Erythroblast (primary cell): ENCODE results near the gene PITPNM1.

Experiments
- DNase-seq, 2 experiments: peaks; one replicate each; lab custom pipeline; 2025; lab: John Stamatoyannopoulos, UW
- GATA1 ChIP-seq: IDR thresholded peaks from 2 replicates; pipeline ENCODE4 v1.6.1; 2011; ENCODE audit warnings: low read depth, mild to moderate bottlenecking, control low read depth, low read length, moderate library complexity
- POLR2A ChIP-seq: IDR thresholded peaks from 2 replicates; pipeline ENCODE4 v1.6.1; 2011; ENCODE audit warnings: mild to moderate bottlenecking, low read length

PITPNM1 gene

GRCh38 chr11:67534070-67534679, 29.0 kb upstream of the PITPNM1 start:
- DNase-seq, result peak; percentile 38 to 39
- no peak for TF ChIP-seq POLR2A
- TF ChIP-seq GATA1, result no peak

DNA sequence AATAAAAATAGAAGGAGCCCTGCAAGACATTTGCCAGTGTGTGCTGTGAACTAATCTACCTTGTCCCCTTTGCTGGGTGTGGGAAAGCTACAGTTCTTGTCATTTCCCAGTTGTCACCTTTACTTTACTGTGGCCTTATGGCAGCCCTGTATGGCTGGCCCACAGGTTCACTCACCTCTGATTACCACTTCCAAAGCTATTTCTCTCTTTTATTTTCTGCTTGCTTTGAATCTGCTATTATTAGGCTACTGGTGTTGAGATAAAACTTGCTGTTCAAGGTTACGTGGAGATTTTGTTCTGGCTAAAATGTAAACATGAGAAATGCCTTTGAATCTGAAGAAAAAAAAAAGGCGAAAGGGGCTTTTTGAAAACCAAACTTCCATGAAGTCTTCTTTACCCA, 27.7 kb upstream of the PITPNM1 start:
- DNase-seq, result no peak
- no peak for TF ChIP-seq POLR2A
- TF ChIP-seq GATA1, result no peak

- TF ChIP-seq GATA1, result no peak
- no peak for TF ChIP-seq POLR2A
- no peak for DNase-seq
These were observed 25.1 kb upstream of the PITPNM1 start for GRCh38 chr11:67530282-67530592.

GRCh38 chr11:67528376-67528775, 23.2 kb upstream of the PITPNM1 start:
- no peak for TF ChIP-seq POLR2A
- no peak for DNase-seq

DNA sequence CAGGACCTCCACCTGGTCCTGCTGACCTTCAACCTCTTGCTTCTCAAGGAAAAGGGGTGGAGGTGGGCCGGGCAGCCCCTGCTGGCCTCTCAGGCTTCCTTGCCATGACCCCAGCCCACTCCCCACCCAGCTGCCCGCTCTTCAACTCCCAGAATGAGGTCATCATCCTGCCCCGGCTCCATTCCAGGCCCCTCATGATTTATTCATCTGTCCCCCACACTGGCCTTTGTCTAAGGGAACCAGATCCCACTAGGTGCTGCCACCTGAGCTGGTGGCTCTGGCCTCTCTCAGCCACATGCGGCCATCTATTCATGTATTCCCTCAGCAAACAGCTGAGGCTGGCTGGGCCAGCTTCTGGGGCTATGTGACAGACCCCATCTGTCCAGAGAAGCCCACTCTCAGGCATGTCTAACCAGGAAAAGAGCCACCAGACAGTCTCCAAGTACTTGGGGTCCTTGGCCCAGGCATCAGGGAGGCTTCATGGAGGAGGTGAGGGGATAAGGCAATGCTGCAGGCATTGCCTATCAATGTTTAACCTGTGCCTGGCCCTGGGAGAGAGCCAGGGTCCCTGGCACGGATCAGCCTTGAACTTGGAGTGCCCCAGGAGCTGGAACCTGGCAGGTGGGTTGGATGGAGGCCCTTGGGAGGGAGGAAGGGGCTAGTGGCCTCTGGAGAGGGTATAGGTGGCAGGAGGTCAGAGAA, 20.3 kb upstream of the PITPNM1 start:
- no peak for DNase-seq
- TF ChIP-seq POLR2A (no peak), GATA1 (no peak)

GRCh38 chr11:67524480-67524808, 19.3 kb upstream of the PITPNM1 start:
- no peak for DNase-seq
- no peak for TF ChIP-seq GATA1
- TF ChIP-seq POLR2A, result no peak

DNA sequence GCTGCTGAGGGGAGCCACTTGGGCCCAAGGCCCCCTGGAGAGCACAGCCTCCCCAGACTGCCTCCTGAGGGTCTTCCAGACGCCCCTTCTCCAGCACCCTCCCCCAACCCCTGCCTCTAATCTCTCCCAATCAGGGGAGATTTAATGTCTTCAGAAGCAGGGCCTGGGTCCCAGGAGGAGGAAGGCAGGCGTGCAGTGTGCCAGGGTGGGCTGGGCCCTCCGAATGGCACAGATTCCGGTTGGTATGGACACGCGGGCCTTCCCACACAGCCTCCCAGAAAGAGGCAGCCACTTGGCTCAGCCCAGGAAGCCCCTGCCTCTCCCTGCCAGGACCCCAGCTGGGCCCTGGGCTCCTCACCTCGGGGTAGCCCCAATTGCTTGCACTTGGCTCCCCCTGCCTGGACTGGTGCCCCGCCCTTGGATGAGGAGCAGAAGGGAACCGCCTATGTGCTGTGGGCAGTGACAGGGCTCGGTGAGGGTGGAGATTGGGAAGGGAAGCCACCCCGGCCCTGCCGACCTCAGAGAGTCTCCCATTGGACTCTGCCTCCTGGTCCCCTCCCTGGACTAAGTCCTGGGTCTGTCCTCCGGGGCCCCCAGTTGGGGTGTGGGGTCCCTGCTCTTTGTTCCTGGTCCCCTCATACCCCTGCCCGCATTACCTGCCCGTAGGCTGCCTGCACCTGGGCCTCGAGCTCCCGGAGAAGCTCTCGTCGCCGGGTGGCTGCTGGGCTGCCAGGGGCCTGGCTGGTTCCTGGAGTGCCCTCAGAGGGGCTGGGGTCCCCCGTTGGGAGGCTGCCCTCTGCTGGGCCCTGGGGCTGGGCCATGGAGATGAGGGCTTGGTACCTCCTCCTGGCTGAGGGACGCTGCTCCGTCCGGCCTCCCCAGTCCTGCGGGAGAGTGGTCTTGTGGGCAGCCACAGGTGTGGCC, 18.7 kb upstream of the PITPNM1 start:
- DNase-seq, result no peak
- TF ChIP-seq POLR2A, result no peak
- TF ChIP-seq GATA1, result no peak

DNA sequence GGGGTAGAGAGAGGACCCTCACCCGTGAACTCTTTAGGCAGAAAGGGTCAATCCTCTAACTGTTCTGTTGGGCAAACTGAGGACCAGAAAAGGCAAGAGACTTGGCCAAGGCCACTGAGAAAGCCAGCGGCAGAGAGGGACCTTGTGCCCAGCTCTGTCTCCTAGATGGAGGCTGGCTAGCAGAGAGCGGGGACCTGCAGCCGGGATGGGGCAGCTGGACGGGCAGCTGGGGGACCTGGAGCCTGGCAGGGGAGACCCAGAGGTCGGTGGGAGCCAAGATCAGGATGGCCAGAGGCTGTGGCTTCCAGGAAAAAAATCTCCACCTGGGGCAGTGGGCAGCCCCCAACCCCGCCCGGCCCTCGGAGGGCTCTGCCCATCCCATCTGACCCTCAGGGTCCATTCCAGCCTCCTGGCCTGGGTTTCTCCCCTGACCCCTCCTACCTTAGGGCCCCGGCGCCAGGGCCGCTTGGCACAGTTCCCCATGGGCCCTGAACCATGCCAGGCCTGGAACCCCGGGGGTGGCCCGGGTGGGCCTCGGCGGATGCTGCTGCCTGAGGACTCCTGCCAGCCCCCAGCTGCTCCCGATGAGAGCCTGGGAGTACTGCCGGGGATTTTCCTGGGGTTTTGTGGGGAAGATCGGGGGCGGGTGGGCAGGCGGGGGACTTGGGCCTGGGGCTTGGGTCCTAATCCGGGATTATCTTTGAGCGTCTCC, 17.8 kb upstream of the PITPNM1 start, which contains the start of gene CABP2:
Gene CABP2 (minus strand): TSS at position 603 of the 712 bp plus-strand sequence. CDS start 120 bp downstream, at position 483.
- no peak for DNase-seq
- TF ChIP-seq POLR2A (no peak), GATA1 (no peak)

GRCh38 chr11:67522338-67522737, 17.2 kb upstream of the PITPNM1 start:
- DNase-seq, result no peak
- TF ChIP-seq POLR2A, result no peak
- TF ChIP-seq GATA1, result no peak

- no peak for DNase-seq
- TF ChIP-seq POLR2A, result no peak
- TF ChIP-seq GATA1, result no peak
These were observed 16.8 kb upstream of the PITPNM1 start for GRCh38 chr11:67521924-67522323.

GRCh38 chr11:67520856-67521824, 16.0 kb upstream of the PITPNM1 start:
- TF ChIP-seq GATA1 (no peak), POLR2A (no peak)
- DNase-seq, result no peak

- no peak for TF ChIP-seq GATA1
- TF ChIP-seq POLR2A, result no peak
- no peak for DNase-seq
These were observed 14.6 kb upstream of the PITPNM1 start for GRCh38 chr11:67519726-67520125.
